ENCODE data around the gene SPTBN1. TPM values are rescaled to one million over a fixed set of nuclear protein-coding genes. Genes with fewer than 3 reads are reported as not detected.
A peak's percentile ranks its signal among the peaks of the same experiment; 100 is the strongest.

The SPTBN1 gene
- total and polyA plus RNA-seq, 2 of the 13 experiments (the other 11 are each of a cell fraction or from before 2014, with no cell fraction given), result 123 to 299 TPM

DNA sequence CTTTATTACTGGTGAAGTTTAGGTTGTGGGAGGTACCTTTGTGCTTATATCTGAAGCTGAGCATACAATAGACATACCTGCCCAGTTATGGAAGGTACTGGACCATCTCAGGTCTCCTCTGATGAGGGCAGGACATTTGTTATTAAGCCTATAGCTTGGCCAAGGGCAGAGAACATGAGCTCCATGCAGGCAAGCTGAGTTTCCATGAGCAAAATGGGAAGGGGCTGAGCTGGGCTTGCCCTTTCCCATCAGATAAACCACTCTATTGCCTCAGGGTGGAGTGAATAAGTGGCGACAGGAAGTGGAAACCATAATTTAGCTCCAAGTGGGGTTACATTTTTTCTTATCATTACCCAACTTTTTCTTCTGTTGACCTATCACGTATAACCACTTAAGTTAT lies 227.5 kb downstream of the SPTBN1 start:
- Histone ChIP-seq H3K27ac (ENCODE audit: extremely low read length, insufficient read depth, low read length) (no peak overlapping the region), H3K4me1 (ENCODE audit: insufficient read depth, low read length) (peaks cover 21% of the 10 kb centered on the region), H3K4me2 (ENCODE audit: low read depth, low read length) (no peak overlapping the region), H3K36me3 (replicated peaks in 1 of 2; ENCODE audit: control insufficient read depth in 1 of 2, insufficient read depth in 2 of 2, low read length in 2 of 2) (no peaks in the 10 kb centered on the region), H2AFZ (ENCODE audit: low read length) (no peak overlapping the region), H3K4me3 (replicated peaks in 1 of 3; ENCODE audit: insufficient read depth in 1 of 3, low read depth in 2 of 3, low read length in 3 of 3) (no peak overlapping the region), H4K20me1 (ENCODE audit: insufficient read depth, low read length) (no peaks in the 10 kb centered on the region), H3K9ac (ENCODE audit: insufficient read depth, low read depth, low read length) (no peak overlapping the region), H3K9me3 (ENCODE audit: low read length) (no peaks in the 10 kb centered on the region), H3K79me2 (ENCODE audit: insufficient read depth, low read length) (no peaks in the 10 kb centered on the region), H3K27me3 (ENCODE audit: control insufficient read depth in 1 of 2, insufficient read depth in 2 of 2, low read length in 2 of 2) (no peaks in the 10 kb centered on the region)
- TF ChIP-seq SSRP1 (CRISPR knock-in tag; IDR thresholded peaks at IDR 0.05) (no peak), SALL2 (CRISPR knock-in tag; IDR thresholded peaks at IDR 0.05) (no peak), ZFP36L1 (CRISPR knock-in tag; IDR thresholded peaks at IDR 0.05) (no peak), KLF11 (CRISPR knock-in tag; IDR thresholded peaks at IDR 0.05) (no peak), ZFX (CRISPR knock-in tag; IDR thresholded peaks at IDR 0.05; ENCODE audit: low read depth) (no peak)
- TF ChIP-seq, protein P1, sequence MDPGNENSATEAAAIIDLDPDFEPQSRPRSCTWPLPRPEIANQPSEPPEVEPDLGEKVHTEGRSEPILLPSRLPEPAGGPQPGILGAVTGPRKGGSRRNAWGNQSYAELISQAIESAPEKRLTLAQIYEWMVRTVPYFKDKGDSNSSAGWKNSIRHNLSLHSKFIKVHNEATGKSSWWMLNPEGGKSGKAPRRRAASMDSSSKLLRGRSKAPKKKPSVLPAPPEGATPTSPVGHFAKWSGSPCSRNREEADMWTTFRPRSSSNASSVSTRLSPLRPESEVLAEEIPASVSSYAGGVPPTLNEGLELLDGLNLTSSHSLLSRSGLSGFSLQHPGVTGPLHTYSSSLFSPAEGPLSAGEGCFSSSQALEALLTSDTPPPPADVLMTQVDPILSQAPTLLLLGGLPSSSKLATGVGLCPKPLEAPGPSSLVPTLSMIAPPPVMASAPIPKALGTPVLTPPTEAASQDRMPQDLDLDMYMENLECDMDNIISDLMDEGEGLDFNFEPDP (CRISPR knock-in tag; conservative IDR thresholded peaks at IDR 0.05), result 0 out of 2 replicates have a peak, but pooled peaks have one; percentile 68
- TF ChIP-seq, protein P2, sequence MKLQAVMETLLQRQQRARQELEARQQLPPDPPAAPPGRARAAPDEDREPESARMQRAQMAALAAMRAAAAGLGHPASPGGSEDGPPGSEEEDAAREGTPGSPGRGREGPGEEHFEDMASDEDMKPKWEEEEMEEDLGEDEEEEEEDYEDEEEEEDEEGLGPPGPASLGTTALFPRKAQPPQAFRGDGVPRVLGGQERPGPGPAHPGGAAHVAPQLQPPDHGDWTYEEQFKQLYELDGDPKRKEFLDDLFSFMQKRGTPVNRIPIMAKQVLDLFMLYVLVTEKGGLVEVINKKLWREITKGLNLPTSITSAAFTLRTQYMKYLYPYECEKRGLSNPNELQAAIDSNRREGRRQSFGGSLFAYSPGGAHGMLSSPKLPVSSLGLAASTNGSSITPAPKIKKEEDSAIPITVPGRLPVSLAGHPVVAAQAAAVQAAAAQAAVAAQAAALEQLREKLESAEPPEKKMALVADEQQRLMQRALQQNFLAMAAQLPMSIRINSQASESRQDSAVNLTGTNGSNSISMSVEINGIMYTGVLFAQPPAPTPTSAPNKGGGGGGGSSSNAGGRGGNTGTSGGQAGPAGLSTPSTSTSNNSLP (IDR thresholded peaks at IDR 0.05; ENCODE audit: low read depth, low read length), result no peak
- no peak for ATAC-seq
- in situ Hi-C loops (cut with HindIII; ENCODE audit: extremely low pct_ligation_motif_present, low pct_unique_long_range_greater_than_20kb), result no loop called here
- WGBS (ENCODE audit: low lambda C conversion rate), result 85% methylated on average over 2 of the region's 2 CpGs
- intact Hi-C loops (cut with micrococcal nuclease; ENCODE audit: unreplicated experiment), result no loop called here
- ChIA-PET CTCF (ENCODE audit: low intra/inter-chr PET ratio, low total read pairs) (no interaction called here), POLR2A (no interaction called here)
- no peak for FAIRE-seq
- DNase-seq (ENCODE audit: low spot score), result no peak
- BruUV-seq (replicated peaks), result no TSS peak
